Stromal cell of bone marrow (primary cell): Measurements from ENCODE around the gene NRG3.

Experiments used
- DNase-seq: peaks from one replicate; pipeline ENCODE4 v3.0.0-alpha.2; 2012; ENCODE audit warnings: low read depth

NRG3 gene

DNA sequence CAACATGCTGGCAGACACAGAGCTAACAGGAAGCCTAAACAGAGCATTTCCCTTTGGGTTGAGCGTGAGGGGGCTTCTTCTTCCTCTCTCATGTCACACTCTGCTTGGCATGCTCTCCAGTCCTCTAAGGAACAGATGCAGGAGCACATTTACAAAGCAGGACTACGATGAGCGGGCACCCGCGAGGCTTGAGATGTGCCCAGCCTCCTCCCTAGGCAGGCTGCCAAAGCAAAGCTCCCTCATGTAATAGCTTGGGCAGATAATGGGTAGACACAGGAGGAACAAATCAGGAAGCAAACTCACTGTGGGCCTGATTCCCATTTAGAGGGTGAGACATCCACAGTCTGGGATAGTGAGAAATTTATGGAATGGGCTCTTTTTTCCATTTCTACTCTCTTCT is 519.1 kb downstream of the NRG3 start:
- DNase-seq = no peak

DNA sequence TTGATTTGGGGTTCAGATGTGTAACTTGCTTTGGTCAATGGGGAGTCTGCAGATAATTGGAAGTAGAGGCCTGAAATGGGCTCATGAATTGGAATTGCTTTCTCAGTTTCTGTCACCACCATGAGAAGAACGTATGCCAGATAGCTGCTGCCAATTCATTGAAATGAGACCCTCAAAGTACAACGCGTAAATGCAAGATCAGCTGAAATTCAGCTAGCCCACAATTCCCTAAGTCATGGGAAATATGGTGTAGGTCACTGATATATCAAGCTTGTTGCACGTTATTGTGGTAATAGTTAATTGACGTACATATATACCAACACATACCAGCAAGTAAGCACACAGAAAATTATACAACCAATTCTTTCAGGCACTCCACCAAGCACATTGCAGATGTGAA is 520.0 kb downstream of the NRG3 start:
- DNase-seq = no peak

DNA sequence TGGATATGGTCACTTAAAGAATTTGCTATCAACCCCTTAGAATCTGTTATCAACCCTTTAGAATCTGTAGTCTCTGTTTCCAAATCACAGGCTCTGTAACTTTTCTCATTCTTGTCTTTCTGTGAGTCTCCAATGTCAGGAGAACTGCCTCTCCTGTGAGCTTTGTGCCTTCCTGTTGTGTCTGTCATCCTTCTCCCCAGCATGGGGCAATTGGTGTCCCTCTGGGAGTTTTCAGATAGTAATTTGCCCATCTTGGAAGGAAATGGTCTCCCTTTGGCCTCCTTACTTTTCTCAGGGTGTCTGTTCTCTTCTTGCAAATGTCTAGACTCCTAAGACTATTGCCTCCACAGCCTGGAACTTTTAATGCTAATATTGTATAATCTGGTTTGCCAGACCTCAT is 521.9 kb downstream of the NRG3 start:
- DNase-seq = no peak

DNA sequence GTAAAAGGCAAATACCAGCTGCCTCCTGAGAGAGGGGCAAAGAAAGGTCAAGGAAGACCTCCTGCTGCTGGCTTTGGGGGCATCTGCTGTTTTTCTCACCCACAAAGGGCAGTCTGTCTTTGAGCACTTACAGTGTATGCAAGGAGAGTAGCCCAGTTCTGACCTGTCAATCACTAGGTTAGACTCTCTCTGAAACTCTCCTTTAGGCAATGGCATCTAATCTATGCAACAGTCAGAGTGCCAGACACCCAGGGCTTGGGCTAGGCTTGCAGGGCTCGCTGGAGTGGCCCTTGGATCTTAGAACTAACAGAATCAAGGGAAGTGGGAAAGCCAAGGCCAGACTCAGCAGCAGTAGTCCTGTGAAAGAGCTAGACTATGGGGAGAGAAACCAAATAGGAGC is 522.9 kb downstream of the NRG3 start:
- DNase-seq = no peak

DNA sequence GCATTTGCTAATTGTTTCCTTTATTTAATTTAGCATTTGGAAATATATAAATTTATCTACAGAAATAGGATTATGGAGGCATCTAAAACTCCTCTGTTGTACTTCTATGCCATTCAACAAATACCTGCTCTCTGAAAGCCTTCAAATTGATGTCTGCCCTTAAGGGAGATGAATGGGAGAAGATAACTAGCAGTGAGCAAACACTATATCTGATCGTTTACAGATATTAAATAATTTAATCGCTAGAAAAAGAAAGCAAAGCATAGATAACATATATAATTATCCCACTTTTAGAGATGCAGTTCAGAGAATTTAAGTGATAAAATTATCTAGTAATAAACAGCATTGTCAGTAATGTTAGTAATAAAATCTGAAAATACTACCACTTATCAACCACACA is 524.9 kb downstream of the NRG3 start:
- DNase-seq = no peak

DNA sequence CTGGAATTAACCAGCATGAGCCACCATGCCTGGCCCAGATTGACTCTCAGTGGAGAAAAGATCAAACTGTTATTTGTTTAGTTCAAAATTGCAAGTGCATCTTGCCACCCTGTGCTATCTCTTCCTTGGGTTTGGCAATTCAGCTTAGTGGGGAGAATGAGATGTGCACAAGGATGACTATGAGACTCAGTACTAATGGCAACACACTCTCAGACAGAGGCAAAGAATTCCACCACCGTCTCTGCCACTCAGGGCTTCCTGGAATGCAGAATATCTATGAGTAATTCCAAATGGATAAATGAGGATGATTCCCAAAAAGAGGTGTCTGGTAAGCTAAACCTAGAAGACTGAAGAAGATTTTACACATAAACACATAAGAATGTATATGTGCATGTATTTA is 525.8 kb downstream of the NRG3 start:
- DNase-seq = no peak

DNA sequence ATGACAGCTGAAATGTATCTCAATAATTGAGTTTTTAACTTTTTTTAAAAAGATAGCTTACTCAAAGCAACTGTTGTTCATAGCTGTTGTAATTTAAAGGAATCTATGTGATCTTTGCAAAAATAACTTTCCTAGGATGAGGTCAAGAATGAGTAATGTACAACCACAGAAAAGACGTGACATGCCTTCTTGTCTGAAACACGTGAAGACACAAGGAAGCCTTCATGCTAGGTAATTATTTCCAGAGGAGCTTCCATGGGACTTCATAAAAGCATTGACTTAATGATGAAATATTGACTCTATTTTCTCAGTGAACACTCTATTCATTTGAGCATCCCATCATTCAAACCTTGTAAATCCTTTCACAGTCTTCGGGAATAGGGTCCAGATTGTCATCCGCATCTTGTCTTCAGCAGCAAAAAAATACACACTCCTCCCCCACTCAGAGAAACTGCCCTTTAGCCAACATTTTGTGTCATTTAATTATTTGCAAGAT is 528.0 kb downstream of the NRG3 start:
- DNase-seq = no peak

DNA sequence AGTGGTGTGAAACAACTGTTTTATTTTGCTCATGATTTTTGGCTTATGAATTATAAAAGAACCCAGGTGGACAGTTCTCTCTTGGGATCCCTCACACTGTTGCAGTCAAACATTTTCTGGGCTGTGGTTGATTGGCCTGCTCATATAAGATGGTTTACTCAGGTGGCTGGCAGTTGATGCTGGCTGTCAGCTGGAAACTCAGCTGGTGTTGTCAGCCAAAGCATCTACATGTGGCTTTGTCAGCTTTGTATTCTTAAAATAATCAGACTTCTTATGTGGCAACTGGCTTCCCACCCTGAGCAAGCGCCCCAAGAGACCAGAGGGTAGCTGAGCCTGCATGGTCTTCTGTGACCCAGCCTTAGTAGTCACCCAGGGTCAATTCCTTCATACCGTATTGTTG is 534.7 kb downstream of the NRG3 start:
- DNase-seq = no peak

DNA sequence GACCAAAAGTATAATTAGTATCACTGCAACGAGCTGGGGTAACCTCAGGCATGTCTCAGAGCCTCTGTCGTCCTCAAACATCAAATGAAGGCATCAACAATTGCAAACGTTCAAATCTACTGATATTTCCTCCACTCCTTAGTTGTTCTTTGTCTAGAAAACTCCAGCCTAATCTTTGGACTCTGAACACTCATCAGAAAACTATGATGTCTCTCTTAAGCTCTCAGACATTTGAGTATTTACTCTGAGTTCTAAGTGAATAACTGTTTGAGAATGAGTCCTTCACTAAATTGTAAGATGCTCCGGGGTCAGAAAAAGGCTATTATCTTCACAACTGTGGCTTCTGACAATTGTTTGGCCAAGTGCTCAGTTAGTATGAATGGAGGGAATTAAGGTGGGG is 536.4 kb downstream of the NRG3 start:
- DNase-seq = no peak

DNA sequence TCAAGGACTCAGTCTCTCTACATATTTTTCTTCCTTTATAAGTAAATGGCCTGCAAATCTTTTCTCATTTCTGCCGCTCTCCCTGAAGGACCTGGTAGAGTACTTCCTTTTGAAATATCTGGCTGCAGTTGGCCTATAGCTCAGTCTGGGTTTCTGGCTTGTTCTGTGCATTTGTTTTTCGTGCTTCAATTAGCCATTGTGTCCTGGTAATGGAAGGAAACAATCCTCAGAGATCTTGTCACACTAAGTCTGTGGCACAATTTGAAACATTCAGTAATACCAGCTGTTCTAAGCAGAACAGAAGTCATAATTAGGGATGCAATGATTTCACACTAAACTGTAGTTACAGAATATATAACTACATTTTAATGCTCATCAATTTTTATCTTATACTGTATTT is 545.0 kb downstream of the NRG3 start:
- no peak for DNase-seq

DNA sequence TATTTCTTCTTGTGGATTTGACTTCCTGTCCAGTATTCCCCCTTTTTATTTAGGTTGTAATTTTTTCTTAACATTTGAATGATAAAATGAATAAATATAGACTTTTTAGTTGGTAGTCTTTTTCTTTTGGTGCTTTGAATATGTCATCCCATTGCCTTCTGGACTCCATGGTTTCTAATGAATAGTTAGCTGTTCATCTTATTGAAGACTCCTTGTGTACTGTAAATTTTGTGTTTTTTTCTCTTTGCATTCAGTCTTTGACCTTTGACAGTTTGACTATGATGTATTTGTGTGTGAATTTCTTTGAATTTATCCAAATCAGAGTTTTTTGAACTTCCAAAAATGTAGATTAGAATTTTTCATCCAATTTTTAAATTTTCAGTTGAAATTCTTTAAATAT is 554.3 kb downstream of the NRG3 start:
- DNase-seq = no peak

DNA sequence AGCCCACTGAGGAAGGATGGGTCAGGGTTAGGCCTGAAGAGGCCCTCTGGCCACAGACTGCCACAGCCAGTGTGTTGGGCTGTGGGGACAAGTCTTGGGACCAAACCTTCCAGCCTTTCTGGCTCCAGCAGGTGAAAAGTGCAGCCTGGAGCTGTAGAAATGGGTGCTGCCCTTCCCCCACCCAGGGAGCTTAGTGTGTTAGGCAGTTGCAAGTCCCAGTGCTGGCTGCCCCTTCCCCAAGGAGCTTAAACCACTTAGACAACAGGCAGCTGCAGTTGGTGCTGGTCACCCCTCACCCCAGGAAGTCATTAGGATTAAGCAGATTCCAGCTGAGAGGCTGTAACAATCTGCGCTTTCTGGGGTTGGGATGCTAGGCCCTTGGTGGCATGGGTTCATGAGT is 563.3 kb downstream of the NRG3 start:
- no peak for DNase-seq

DNA sequence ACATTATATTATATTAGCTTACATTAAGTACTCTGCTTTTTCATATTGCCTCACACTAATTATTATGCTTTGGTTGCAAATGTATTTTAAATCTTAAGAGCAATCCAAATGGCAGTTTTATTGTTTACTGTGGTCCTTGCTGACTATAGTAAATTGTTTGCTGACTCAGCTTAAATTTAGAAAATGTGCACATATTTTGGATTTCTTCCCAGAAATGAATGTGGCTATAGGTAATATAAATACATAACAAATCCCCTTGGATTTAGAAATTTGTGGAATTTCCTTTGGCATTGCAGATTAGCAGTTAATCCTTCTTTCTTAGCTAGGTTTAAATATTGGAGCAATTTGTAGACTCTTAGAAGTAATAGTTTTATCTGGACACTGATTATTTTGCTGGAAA is 565.8 kb downstream of the NRG3 start:
- no peak for DNase-seq

DNA sequence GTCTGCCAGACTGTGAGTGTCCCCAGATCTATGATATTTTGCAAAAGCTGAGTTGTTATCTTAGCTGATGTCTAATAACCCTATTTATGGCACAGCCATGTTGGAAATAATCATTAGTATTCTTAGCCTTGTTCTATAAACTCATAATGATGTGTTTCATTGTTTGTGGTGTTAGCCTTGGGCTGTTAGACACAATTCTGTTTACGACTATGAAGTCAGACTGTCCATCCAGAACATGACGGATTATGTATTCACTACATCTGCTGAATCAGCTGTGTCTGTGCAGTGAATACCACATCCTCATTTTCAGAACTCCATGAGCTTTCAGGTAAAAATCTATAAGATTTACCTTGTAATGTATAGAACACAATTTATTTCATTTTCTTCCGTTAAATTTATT is 577.1 kb downstream of the NRG3 start:
- no peak for DNase-seq

DNA sequence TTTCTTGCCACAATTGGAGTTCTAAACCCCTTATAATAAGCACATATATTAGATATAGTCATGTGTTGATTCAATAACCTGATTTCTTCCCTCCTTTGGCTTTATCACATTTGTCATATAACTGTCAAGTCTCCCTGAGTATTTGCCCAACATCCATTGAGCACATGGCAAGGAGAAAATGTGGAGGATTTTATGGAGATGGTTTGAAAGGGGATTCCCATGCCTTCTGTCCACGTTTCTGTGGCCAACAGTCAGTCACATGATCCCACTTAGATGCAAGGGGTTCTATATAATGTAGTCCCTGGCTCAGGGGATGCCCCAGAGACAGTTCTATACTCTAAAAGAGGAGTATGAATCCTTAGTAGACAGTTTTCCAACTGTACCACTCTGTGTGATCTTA is 577.7 kb downstream of the NRG3 start:
- no peak for DNase-seq

DNA sequence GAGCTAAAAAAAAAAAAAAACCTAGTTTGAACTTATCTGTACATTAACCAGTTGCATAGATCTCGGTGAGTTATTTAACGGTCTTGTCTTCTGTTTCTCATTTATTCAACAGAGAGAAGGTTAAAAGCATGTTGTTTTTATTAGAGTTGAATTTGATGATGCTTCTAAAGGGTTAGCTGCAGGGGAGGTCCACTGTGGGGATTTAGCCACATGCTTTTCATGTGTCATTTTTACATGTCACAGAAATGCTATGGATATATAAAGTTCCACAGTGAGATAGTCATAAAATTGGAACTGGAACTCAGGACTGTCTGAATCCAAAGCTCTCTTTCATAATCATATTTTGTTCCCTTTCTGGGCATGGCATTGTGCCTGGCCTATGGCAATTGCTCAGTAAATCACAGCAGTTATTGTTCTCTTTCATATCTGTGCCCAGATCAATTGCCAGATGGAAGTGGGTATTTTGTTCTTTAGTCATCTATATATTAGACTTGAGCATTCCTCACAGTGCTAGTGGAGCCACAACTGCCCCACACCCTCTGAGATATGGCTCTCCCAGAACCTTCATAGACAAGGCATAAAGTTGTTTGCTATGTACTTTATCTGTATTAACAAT is 578.8 kb downstream of the NRG3 start:
- no peak for DNase-seq

DNA sequence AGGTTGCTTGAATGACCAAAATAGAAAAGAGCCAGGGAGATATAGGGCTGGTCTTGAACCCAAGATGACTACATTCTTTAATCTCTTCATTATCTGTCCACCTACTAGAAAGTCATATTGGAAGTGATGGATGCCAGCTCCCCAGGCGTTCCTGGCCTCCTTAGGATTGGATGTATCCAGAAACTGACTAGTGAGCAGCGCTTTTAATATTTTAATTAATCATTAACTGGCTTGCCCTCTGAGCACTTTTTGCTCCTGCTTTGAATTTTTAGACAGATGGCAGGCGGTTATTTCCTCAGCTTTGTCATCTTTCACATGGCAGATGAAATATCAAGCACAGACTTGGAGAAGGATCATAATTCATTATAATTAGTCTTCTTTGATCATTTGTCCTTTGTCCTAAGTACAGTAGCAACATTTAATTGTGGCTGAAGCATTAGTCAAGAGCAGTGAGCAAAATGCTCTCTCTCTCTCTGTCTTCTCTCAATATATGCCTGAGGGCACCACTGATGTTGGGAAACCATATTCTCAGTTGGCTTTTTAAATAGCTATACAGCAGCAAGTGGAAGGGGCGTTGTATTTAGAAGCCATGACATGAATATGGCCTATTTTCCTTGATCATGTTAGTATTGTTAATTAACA is 588.0 kb downstream of the NRG3 start:
- DNase-seq = no peak

DNA sequence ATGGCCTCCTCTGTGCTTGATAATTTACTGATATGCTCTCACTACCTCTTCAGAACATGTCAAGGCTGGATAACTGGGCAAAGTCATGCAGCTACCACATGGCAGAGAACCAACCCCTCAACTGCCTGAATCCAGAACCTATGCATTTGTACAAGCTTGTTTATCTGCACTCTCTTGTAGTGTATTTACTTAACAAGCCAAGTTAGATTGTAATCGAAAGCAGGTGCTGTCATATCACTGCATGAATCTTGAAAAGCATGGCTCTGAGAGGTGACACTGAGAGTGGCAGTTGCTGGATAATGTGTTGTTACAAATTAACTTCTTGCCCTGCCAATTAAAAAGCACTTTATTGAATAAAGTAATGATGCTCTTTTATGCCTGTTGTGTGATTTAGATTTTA is 588.6 kb downstream of the NRG3 start:
- DNase-seq = no peak

DNA sequence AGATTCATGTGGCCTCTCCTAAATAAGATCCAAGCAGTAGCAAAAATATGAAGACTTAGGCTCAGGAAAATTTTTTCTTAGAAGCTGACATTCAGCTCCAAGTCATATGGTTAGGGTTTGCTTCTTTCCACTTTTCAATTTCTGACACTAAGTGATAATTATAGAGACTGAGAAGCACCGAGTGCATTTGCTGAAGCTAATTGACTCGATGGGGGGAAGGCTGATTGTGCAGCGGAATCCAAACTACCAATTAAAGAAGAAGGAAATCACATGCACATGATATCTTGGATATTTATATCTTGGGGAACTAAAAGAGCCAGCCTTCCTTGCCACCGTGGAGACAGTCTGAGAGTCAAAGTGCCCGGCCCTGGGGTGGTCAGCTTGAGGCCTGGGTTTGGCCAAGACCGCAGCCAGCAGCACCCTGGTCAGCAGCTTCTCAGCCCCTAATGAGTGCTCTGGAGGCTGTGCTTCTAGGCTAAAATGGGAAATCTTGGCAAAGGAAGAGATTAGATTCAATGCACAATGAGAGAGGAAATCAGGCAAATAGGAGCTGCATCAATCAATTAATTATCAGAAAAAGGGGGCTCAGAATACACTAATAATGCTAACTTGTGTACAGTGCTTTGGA is 589.3 kb downstream of the NRG3 start:
- no peak for DNase-seq

DNA sequence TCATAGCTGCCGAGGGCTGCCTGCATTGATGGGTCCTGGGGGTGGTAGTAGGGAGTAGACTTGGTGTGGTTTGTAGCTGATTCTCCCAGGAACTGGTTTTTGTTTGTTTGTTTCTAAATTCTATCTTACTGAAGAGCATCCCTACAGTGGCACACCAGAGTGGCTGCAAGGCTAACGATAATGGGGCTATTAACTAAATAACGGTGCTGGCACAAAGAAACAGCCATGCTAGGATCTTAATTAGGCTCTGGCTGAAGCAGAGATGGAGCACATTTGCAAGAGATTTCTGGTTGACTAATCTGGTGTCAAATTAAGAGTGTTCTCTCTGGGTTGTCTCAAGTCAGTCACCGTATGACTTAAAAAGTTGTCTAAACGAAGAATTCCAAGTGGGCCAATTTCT is 590.0 kb downstream of the NRG3 start:
- DNase-seq = no peak

DNA sequence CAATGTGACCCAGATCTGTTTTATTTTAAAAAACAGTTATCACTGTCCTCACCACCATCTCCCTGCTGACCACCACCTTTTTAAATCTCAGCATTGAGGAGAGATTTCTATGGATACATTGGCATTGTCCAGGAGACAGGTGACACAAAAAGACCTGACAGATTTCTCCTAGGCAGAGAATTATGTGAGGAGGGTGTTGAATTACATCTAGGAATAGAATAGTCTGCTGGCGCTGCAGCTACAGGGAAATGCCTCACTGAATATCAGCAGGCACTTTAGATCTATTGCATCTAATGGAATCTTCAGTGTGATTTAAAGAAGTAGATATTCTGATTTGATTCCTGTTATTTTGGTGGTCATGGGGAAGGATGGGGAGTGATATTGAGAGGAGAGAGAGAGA is 593.5 kb downstream of the NRG3 start:
- DNase-seq = no peak

DNA sequence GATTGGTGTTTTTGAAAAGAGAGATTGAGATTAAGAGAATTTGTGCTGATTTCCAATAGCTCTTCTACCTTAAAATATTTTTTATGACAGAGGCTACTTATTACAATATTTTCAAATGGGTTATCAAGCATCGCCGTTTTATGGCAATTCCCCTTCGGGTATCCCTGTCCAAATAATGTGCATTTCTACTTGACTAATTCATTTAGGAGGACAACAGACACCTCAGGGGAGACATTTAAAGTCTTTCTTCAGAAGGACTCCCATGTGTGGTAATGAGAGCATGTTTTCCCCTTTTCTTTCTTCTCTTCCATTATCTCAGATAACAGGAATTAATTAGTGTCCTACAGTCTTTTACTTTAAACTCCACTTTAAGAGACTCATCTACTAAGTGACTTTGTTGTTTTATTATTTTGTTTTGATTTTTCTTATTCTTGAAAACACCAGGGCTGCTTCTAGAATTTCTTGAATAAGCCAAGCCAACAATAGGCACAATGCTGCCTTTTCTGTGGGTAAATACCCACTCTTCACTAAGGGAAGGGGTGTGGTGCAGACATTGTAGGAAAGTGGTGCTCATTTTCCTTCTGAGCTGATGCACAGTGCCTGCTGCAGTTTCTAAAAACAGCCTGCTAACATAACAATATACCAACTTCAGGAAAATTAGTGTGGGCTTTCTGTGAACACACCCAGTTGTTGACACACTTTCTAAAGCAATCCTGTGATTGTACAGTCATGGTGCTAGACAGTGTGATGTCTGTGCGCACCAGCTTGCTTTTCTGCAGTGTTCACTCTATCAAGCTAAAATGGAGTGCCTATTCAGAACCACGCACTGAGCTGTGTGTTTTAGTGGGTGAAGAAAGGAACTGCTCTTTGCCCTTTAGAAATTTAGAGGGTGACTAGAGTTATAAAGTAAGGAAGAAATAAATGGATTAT is 597.7 kb downstream of the NRG3 start:
- no peak for DNase-seq

DNA sequence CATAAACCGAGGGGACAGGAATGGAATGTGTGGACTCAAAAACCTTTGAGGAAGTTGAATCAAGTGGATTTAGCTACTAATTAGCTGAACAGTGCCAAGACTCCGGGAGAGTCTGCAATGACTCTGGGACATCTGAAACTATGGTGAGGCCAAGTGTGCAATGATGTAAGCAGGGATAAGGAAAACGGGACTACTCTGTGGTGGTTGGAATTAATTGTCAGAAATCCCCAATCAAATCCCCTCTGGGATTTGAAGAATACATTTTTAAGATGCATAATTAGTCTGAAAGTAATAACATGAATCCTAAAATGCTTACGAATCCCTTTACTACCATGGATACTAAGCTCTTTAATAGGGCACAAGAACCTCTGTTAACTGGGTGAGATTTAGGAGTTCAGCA is 602.8 kb downstream of the NRG3 start:
- DNase-seq = no peak
